Measurements from ENCODE around the gene TRPM3.

DNA sequence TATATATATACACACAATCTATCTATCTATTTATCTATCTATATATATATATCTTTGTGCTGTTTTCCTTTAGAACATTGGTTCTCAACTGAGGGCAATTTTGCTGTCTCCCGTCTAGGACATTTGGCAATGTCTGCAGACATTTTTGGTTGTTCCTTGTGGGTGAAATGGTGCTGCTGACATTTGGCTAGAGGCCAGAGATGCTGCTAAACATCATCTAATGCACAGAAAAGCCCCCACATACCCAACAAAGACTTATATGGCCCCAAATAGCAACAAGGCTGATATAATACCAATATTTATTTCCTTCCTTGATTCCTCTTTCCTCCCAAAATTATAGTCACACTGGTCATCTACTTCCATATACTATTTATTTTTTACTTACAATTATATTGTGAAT lies 197.5 kb downstream of the TRPM3 start:
- TF ChIP-seq, protein P1, sequence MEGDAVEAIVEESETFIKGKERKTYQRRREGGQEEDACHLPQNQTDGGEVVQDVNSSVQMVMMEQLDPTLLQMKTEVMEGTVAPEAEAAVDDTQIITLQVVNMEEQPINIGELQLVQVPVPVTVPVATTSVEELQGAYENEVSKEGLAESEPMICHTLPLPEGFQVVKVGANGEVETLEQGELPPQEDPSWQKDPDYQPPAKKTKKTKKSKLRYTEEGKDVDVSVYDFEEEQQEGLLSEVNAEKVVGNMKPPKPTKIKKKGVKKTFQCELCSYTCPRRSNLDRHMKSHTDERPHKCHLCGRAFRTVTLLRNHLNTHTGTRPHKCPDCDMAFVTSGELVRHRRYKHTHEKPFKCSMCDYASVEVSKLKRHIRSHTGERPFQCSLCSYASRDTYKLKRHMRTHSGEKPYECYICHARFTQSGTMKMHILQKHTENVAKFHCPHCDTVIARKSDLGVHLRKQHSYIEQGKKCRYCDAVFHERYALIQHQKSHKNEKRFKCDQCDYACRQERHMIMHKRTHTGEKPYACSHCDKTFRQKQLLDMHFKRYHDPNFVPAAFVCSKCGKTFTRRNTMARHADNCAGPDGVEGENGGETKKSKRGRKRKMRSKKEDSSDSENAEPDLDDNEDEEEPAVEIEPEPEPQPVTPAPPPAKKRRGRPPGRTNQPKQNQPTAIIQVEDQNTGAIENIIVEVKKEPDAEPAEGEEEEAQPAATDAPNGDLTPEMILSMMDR (IDR thresholded peaks at IDR 0.05 in 8 of 11, conservative IDR thresholded peaks at IDR 0.05 in 3 of 11): no peak
- TF ChIP-seq POLR2A (IDR thresholded peaks at IDR 0.05) (no peak), POLR2AphosphoS5 (IDR thresholded peaks at IDR 0.05) (no peak)

All from spleen (tissue), 7 donors.